Heart right ventricle (tissue), 16 donors: ENCODE measurements around the gene LAMA2. TPM values are rescaled to one million over a fixed set of nuclear protein-coding genes. Genes with fewer than 3 reads are reported as not detected.

Source experiments
- ATAC-seq, 8 donors: fragments of 200-7000 bp; cut with Tn5 transposase; one replicate each; pipeline ENCODE4 v1.9.1; 2020; ENCODE audit warnings: mild to moderate bottlenecking in 8 of 8, moderate library complexity in 8 of 8, moderate number of reproducible peaks in 1 of 8
- DNase-seq, 2 donors: peaks; one replicate each; pipeline ENCODE4 v3.0.0-alpha.2; 2020
- H3K27ac ChIP-seq, 10 donors: fragments of 200-600 bp; sonication (generic) in 2 of 10; one replicate each; pipeline versions ENCODE4 v1.5.0 to v1.8.0; 2020 to 2022; ENCODE audit warnings: mild to moderate bottlenecking in 3 of 10
- H3K27me3 ChIP-seq, 7 donors: fragments of 200-600 bp; one replicate each; pipeline ENCODE4 v1.8.0; 2021 to 2022; ENCODE audit warnings: mild to moderate bottlenecking in 2 of 7
- H3K36me3 ChIP-seq, 9 donors: fragments of 200-600 bp; sonication (generic) in 1 of 9; one replicate each; pipeline versions ENCODE4 v1.5.0 to v1.8.0; 2020 to 2022; ENCODE audit warnings: mild to moderate bottlenecking in 2 of 9
- H3K4me1 ChIP-seq, 9 donors: fragments of 200-600 bp; sonication (generic) in 1 of 9; one replicate each; pipeline versions ENCODE4 v1.5.0 to v1.8.0; 2020 to 2022; ENCODE audit warnings: mild to moderate bottlenecking in 4 of 9
- H3K4me3 ChIP-seq, 10 donors: fragments of 200-600 bp; sonication (generic) in 2 of 10; one replicate each; pipeline versions ENCODE4 v1.5.0 to v1.8.0; 2020 to 2022; ENCODE audit warnings: mild to moderate bottlenecking in 7 of 10, moderate library complexity in 2 of 10
- H3K9me3 ChIP-seq, 11 donors: fragments of 200-600 bp in 10 of 11; sonication (generic) in 2 of 11; one replicate each; pipeline versions ENCODE4 v1.5.0 to v1.8.0; 2013 to 2022; ENCODE audit warnings: mild to moderate bottlenecking in 2 of 11, control low read depth in 1 of 11, moderate library complexity in 1 of 11
- CTCF ChIP-seq, 9 donors: fragments of 200-600 bp; sonication (generic) in 2 of 9; IDR thresholded peaks; one replicate each; pipeline versions ENCODE4 v1.5.0 to v1.8.0; 2021 to 2022; ENCODE audit warnings: antibody characterized with exemption in 9 of 9, mild to moderate bottlenecking in 5 of 9, moderate library complexity in 1 of 9
- WGBS, 2 donors: extraction: QIAGEN DNeasy Blood & Tissue Kit; methylation state at CpG; one replicate each; pipeline ENCODE4 v1.1.7; 2013; ENCODE audit warnings: inconsistent platforms in 1 of 2; 5-methylcytosine and 5-hydroxymethylcytosine counted together
- intact Hi-C, 10 donors: fragments of 100-400 bp; cut with DNase I; formaldehyde crosslinking; loops; one replicate each; pipeline versions ENCODE4 v1.11.1 to v1.14.2; 2022
- polyA plus RNA-seq, 2 donors: library from polyadenylated mRNA; stranded (reverse); fragments of 200-250 nt; gene quantifications; one replicate each; pipeline ENCODE4 v1.2.3, GENCODE V29; 2013
- total RNA-seq, 10 donors: library from RNA; stranded (reverse); fragmentation: NEBNext Ultra II Directional in 3 of 10; extraction: Animal tissue kit (Norgen Biotek cat#: 25700) in 3 of 10; gene quantifications; one replicate each; pipeline versions ENCODE4 v1.2.1 to v1.2.4, GENCODE V29; 2021 to 2023
- donor health status: Arrhythmogenic right ventricular cardiomyopathy.
- donor health status: ischemic (EF 13 %, LVEDD 7.1; RV severe dilation, severe dysfunction).
- donor health status: healthy with polysubstance abuse.
- donor health status: DM: no; HTN: yes; CAD: no.
- donor health status: DM: no; HTN: no; CAD: no.
- donor health status: ischemic (EF 25% LVEDD 6.9; RV normal size, moderate dysfunction).
- donor health status: ischemic (EF 25% LVEDD 5.7; RV mildly dilated, moderate dysfunction).
- donor health status: healthy.
- donor health status: DM: yes; HTN: yes; CAD: no.
- donor health status: Ischemic cardiomyopathy.
- donor health status: ischemic (EF 35%, LVEDD 5.7; RV mildly dilated, moderate dysfunction).
- donor health status: nonischemic (EF 11% LVEDD 7.7; RV severe dilation, severe dysfunction).
- donor health status: DM: yes; HTN: yes; CAD: no.
- donor health status: PGD.
- donor health status: ischemic (EF 29% LVEDD 5.4; RV normal size, mild dysfunction).
- donor health status: nonischemic (EF 23%, LVEDD 6.1; RV moderate dilation, normal function).

LAMA2 gene
- total and polyA plus RNA-seq, 12 donors = 31.1 to 293 (median 223) TPM

GRCh38 chr6:128979071-128979470 is 96.1 kb downstream of the LAMA2 start:
- H3K4me1 ChIP-seq = peaks cover 0 to 38% (median 22%) of the 10 kb centered on the region in 9 donors
- ATAC-seq (no peak), DNase-seq (no peak)
- TF ChIP-seq CTCF (IDR thresholded peaks at IDR 0.05) = no peak
- peak overlapping the region in 1 of 10 donors; percentile 47 for H3K27ac ChIP-seq
- intact Hi-C loops = loop anchor here in 1 of 10 donors (10.0 kb wide), 1 partner anchor 184 kb away; no protein-coding TSS in a partner anchor
- 41 to 56% methylated on average over 2 of the region's 2 CpGs for WGBS, 2 donors
- no peak overlapping the region for H3K4me3 ChIP-seq
- H3K9me3 ChIP-seq = no peaks in the 10 kb centered on the region
- H3K27me3 ChIP-seq = no peaks in the 10 kb centered on the region
- H3K36me3 ChIP-seq = peaks cover 0 to 16% (median 0%) of the 10 kb centered on the region in 9 donors

GRCh38 chr6:128981716-128982115 is 98.8 kb downstream of the LAMA2 start:
- no peak for TF ChIP-seq CTCF (IDR thresholded peaks at IDR 0.05)
- Histone ChIP-seq H3K4me3 (no peak overlapping the region), H3K27me3 (no peaks in the 10 kb centered on the region), H3K27ac (peak overlapping the region in 1 of 10 donors; percentile 20), H3K36me3 (peaks cover 0 to 16% (median 0%) of the 10 kb centered on the region in 9 donors), H3K9me3 (no peaks in the 10 kb centered on the region), H3K4me1 (peaks cover 0 to 23% (median 13%) of the 10 kb centered on the region in 9 donors)
- peak in 1 of 8 donors; percentile 20 for ATAC-seq
- 70 to 74% methylated on average over 3 of the region's 3 CpGs for WGBS, 2 donors
- intact Hi-C loops = no loop called here
- no peak for DNase-seq

- Histone ChIP-seq H3K4me1 (peaks cover 0 to 20% (median 9%) of the 10 kb centered on the region in 9 donors), H3K27me3 (no peaks in the 10 kb centered on the region), H3K9me3 (no peaks in the 10 kb centered on the region), H3K27ac (no peak overlapping the region), H3K36me3 (peaks cover 0 to 4% (median 0%) of the 10 kb centered on the region in 9 donors), H3K4me3 (no peak overlapping the region)
- no peak for ATAC-seq
- TF ChIP-seq CTCF (IDR thresholded peaks at IDR 0.05) = no peak
- DNase-seq = no peak
- intact Hi-C loops = no loop called here
- 68 to 93% methylated on average over 3 of the region's 3 CpGs for WGBS, 2 donors
Measured at GRCh38 chr6:128990360-128990759, 107.4 kb downstream of the LAMA2 start.

DNA sequence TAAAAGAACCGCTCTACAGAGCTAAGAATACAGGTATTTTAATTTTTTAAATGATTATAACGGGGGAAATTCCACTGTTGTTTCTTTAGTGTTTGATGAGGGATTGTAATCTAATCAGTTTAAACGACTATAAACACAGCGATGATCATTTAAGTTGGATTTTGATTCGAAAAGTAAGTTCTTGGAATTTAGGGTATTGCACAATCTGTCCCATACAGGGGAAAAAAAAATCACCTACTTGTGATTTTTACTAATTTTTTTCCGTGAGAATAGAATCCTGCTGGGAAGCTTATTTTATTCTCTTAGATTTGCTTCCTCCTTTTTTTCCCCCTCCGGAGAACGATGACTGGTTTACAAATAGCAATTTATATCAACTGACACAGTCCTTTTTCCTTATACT is 108.0 kb downstream of the LAMA2 start:
- ATAC-seq = no peak
- no peaks in the 10 kb centered on the region for H3K27me3 ChIP-seq
- 75 to 81% methylated on average over 8 of the region's 8 CpGs for WGBS, 2 donors

More for the DNA sequence above, 108.0 kb downstream of the LAMA2 start:
- Histone ChIP-seq H3K9me3 (no peaks in the 10 kb centered on the region), H3K36me3 (peaks cover 0 to 4% (median 0%) of the 10 kb centered on the region in 9 donors), H3K4me3 (no peak overlapping the region), H3K4me1 (peaks cover 0 to 20% (median 9%) of the 10 kb centered on the region in 9 donors), H3K27ac (no peak overlapping the region)
- TF ChIP-seq CTCF (IDR thresholded peaks at IDR 0.05) = no peak
- intact Hi-C loops = no loop called here
- no peak for DNase-seq
